OCI-M2 (cell line): Measurements from ENCODE around the gene CFAP77.

Source experiments
- DNase-seq: peaks from one replicate; lab custom pipeline; 2025; ENCODE audit not compliant: unreplicated experiment; lab: John Stamatoyannopoulos, UW

Gene CFAP77

GRCh38 chr9:132590318-132591182 is 180.5 kb downstream of the CFAP77 start:
- no peak for DNase-seq

GRCh38 chr9:132591244-132591643 is 181.2 kb downstream of the CFAP77 start:
- no peak for DNase-seq

GRCh38 chr9:132591751-132592314 is 181.8 kb downstream of the CFAP77 start:
- no peak for DNase-seq

GRCh38 chr9:132592451-132592850 is 182.4 kb downstream of the CFAP77 start:
- DNase-seq: no peak

GRCh38 chr9:132594412-132594811 is 184.4 kb downstream of the CFAP77 start:
- no peak for DNase-seq

GRCh38 chr9:132595319-132595718 is 185.3 kb downstream of the CFAP77 start:
- no peak for DNase-seq

GRCh38 chr9:132596200-132596599 is 186.2 kb downstream of the CFAP77 start:
- no peak for DNase-seq

- no peak for DNase-seq
Observed at GRCh38 chr9:132597073-132597775, 187.2 kb downstream of the CFAP77 start.

- DNase-seq: no peak
Observed at GRCh38 chr9:132600326-132600984, 190.4 kb downstream of the CFAP77 start.

- DNase-seq: no peak
Observed at GRCh38 chr9:132602207-132602606, 192.2 kb downstream of the CFAP77 start.

- DNase-seq: no peak
Observed at GRCh38 chr9:132605387-132605786, 195.4 kb downstream of the CFAP77 start.

GRCh38 chr9:132606066-132606465 is 196.1 kb downstream of the CFAP77 start:
- DNase-seq: no peak

- DNase-seq: no peak
Observed at GRCh38 chr9:132609184-132609583, 199.2 kb downstream of the CFAP77 start.

GRCh38 chr9:132609829-132610228 is 199.8 kb downstream of the CFAP77 start:
- DNase-seq: no peak

GRCh38 chr9:132610661-132611060 is 200.7 kb downstream of the CFAP77 start:
- no peak for DNase-seq

- no peak for DNase-seq
Observed at GRCh38 chr9:132614324-132614723, 204.3 kb downstream of the CFAP77 start.

- DNase-seq: no peak
Observed at GRCh38 chr9:132615774-132616173, 205.8 kb downstream of the CFAP77 start.

GRCh38 chr9:132616725-132617124 is 206.7 kb downstream of the CFAP77 start:
- no peak for DNase-seq

- no peak for DNase-seq
Observed at GRCh38 chr9:132622159-132622558, 212.1 kb downstream of the CFAP77 start.
